ENCODE measurements around the gene MYO1B. TPM values are rescaled to one million over a fixed set of nuclear protein-coding genes. Genes with fewer than 3 reads are reported as not detected.

The MYO1B gene
- total RNA-seq, 1 experiment from 2014 or later, result 43.2 TPM

DNA sequence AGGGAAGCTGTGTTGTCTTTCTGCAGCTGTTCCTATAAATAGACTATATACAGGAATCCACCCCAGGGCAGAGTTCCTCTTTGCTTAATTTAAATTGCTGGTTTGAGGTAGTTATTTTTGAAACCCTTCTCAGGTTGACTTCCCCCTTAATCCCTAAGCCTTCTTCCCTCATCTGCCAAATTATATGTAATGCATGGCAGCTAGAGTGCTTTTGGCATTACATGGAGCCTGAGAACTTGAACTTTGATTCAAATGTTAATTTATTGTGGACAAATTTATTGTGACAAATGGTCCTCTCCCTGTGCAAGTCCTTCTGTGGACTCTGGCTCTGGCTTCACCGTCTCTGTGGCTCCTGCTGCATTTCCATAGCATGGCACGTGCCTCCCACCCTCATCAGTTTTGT, 29.2 kb downstream of the MYO1B start:
- no peak overlapping the region for H2BK12ac ChIP-seq (ENCODE audit: insufficient read length, low read depth, low read length)
- no peak overlapping the region for H2BK15ac ChIP-seq (ENCODE audit: low read depth, low read length)
- no peak overlapping the region for H2AFZ ChIP-seq (ENCODE audit: low read length)
- H3K79me1 ChIP-seq (ENCODE audit: insufficient read depth, low read depth, low read length, poor library complexity, severe bottlenecking), result peaks cover 9% of the 10 kb centered on the region
- no peak overlapping the region for H4K91ac ChIP-seq (ENCODE audit: insufficient read length, low read depth, low read length)
- no peak overlapping the region for H2BK20ac ChIP-seq (ENCODE audit: low read depth, low read length, poor library complexity, severe bottlenecking)
- H3K23ac ChIP-seq (ENCODE audit: insufficient read length, low read depth, low read length), result no peak overlapping the region
- H2BK5ac ChIP-seq (ENCODE audit: insufficient read length, low read length), result no peak overlapping the region
- H3K4me1 ChIP-seq (ENCODE audit: insufficient read depth, low read length), result peaks cover 9% of the 10 kb centered on the region; the same call in 1 of the 2 replicates
- no peaks in the 10 kb centered on the region for H3K23me2 ChIP-seq (ENCODE audit: insufficient read length, low read depth, low read length, poor library complexity, severe bottlenecking)
- H2BK120ac ChIP-seq (ENCODE audit: low read depth, low read length, poor library complexity, severe bottlenecking), result no peak overlapping the region
- no peak overlapping the region for H3K18ac ChIP-seq (ENCODE audit: insufficient read length, low read depth, low read length)
- H3K56ac ChIP-seq (ENCODE audit: insufficient read length, low read depth, low read length), result no peak overlapping the region
- H4K20me1 ChIP-seq (ENCODE audit: control insufficient read depth, insufficient read depth, insufficient read length), result no peaks in the 10 kb centered on the region
- WGBS (ENCODE audit: extremely low coverage, insufficient read length, low lambda C conversion rate), result no CpG with 5 or more reads among the region's 2 CpGs
- H3K27me3 ChIP-seq (ENCODE audit: insufficient read depth, low read length), result no peaks in the 10 kb centered on the region
- H3T11ph ChIP-seq (ENCODE audit: low read length), result no peak overlapping the region
- H3K36me3 Mint-ChIP-seq (ENCODE audit: insufficient read depth in 1 of 3, low read depth in 3 of 3), result peaks cover 6 to 9% (median 6%) of the 10 kb centered on the region in 3 experiments; a peak in 5 of 7 replicates
- no peak overlapping the region for H3K27ac ChIP-seq (ENCODE audit: insufficient read length, low read depth, low read length)
- no peak overlapping the region for H3K14ac ChIP-seq (ENCODE audit: insufficient read depth, low read length)
- H3K27me3 Mint-ChIP-seq (ENCODE audit: low read depth), result no peaks in the 10 kb centered on the region
- H3K4ac ChIP-seq (ENCODE audit: low read depth, low read length), result no peak overlapping the region
- H4K8ac ChIP-seq (replicated peaks; ENCODE audit: insufficient read length, low read depth, low read length), result no peak overlapping the region
- no peaks in the 10 kb centered on the region for H3K9me3 Mint-ChIP-seq
- H3K4me3 Mint-ChIP-seq, result no peak overlapping the region
- H3K79me2 ChIP-seq (ENCODE audit: insufficient read depth, low read length), result peaks cover 16% of the 10 kb centered on the region; the same call in 1 of the 2 replicates
- H3K4me2 ChIP-seq (ENCODE audit: insufficient read depth, insufficient read length, low read length), result no peak overlapping the region
- no peak overlapping the region for H2AK5ac ChIP-seq (ENCODE audit: insufficient read length, low read length)
- TF ChIP-seq, protein P1, sequence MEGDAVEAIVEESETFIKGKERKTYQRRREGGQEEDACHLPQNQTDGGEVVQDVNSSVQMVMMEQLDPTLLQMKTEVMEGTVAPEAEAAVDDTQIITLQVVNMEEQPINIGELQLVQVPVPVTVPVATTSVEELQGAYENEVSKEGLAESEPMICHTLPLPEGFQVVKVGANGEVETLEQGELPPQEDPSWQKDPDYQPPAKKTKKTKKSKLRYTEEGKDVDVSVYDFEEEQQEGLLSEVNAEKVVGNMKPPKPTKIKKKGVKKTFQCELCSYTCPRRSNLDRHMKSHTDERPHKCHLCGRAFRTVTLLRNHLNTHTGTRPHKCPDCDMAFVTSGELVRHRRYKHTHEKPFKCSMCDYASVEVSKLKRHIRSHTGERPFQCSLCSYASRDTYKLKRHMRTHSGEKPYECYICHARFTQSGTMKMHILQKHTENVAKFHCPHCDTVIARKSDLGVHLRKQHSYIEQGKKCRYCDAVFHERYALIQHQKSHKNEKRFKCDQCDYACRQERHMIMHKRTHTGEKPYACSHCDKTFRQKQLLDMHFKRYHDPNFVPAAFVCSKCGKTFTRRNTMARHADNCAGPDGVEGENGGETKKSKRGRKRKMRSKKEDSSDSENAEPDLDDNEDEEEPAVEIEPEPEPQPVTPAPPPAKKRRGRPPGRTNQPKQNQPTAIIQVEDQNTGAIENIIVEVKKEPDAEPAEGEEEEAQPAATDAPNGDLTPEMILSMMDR (conservative IDR thresholded peaks at IDR 0.05), result no peak
- H4K5ac ChIP-seq (ENCODE audit: insufficient read length, low read depth, low read length), result no peak overlapping the region
- no peaks in the 10 kb centered on the region for H3K9me3 ChIP-seq (ENCODE audit: control insufficient read depth, low read depth, low read length)
- DNase-seq, result no peak
- no peak overlapping the region for H3K9ac ChIP-seq (ENCODE audit: extremely low read depth, insufficient read length, low read length)
- peak overlapping the region in 1 of 3 experiments; percentile 46; a peak in 1 of 7 replicates for H3K27ac Mint-ChIP-seq
- peaks cover 42 to 47% of the 10 kb centered on the region in 2 experiments for H3K4me1 Mint-ChIP-seq

All from H9 (cell line).